ENCODE results near the gene MAP6. TPM values are rescaled to one million over a fixed set of nuclear protein-coding genes. Genes with fewer than 3 reads are reported as not detected.

Gene MAP6
- total RNA-seq, 1 experiment from 2014 or later = not detected

DNA sequence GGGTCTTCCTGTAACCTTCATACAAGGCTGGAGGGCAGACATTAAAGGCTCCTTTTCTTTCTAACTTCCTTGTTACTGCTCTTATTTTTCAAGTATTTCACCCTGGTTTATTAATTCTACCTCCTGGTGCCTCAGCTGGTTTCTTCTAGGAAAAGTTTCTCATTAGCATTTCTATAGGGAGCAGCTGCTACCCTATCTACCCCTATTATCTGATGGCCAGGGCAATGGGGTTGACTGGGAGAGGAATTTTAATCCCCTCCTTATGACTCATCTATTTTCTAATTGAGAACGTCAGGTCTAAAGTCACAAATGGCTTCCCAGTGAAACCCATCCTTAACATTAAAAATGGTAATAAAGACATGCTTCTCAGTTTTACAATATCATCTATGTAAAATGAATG, 5.0 kb downstream of the MAP6 start:
- POLR2A ChIA-PET = no interaction called here
- DNase-seq (ENCODE audit: low read depth, low spot score) = no peak
- no peak overlapping the region for H2AFZ ChIP-seq (ENCODE audit: low read depth, low read length, poor library complexity, severe bottlenecking)
- no TSS peak for BruUV-seq (replicated peaks)
- H3K9me2 ChIP-seq (ENCODE audit: insufficient read depth) = no peaks in the 10 kb centered on the region
- TF ChIP-seq SP1 (IDR thresholded peaks at IDR 0.05; ENCODE audit: low read depth) = no peak
- no peak for TF ChIP-seq SRF (IDR thresholded peaks at IDR 0.05; ENCODE audit: low read depth)
- no peak for TF ChIP-seq ZNF274 (IDR thresholded peaks at IDR 0.05; ENCODE audit: low read depth, low read length)
- no peak for TF ChIP-seq EGR1 (IDR thresholded peaks at IDR 0.05; ENCODE audit: low read depth)
- TF ChIP-seq ZFX (IDR thresholded peaks at IDR 0.05) = no peak
- no peak for TF ChIP-seq EZH2 (IDR thresholded peaks at IDR 0.05)
- TF ChIP-seq CBX3 (IDR thresholded peaks at IDR 0.05; ENCODE audit: low read depth) = no peak
- TF ChIP-seq CEBPB (IDR thresholded peaks at IDR 0.05; ENCODE audit: low read depth) = no peak
- no peak for TF ChIP-seq JUND (IDR thresholded peaks at IDR 0.05)
- TF ChIP-seq, protein P1, sequence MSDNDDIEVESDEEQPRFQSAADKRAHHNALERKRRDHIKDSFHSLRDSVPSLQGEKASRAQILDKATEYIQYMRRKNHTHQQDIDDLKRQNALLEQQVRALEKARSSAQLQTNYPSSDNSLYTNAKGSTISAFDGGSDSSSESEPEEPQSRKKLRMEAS (IDR thresholded peaks at IDR 0.05) = no peak
- TF ChIP-seq TCF7L2 (IDR thresholded peaks at IDR 0.05; ENCODE audit: borderline replicate concordance, extremely low read depth, insufficient read depth, insufficient read length) = no peak
- no peak for TF ChIP-seq YY1 (IDR thresholded peaks at IDR 0.05; ENCODE audit: extremely low read depth, insufficient replicate concordance, low read depth, low read length)
- TF ChIP-seq, protein P2, sequence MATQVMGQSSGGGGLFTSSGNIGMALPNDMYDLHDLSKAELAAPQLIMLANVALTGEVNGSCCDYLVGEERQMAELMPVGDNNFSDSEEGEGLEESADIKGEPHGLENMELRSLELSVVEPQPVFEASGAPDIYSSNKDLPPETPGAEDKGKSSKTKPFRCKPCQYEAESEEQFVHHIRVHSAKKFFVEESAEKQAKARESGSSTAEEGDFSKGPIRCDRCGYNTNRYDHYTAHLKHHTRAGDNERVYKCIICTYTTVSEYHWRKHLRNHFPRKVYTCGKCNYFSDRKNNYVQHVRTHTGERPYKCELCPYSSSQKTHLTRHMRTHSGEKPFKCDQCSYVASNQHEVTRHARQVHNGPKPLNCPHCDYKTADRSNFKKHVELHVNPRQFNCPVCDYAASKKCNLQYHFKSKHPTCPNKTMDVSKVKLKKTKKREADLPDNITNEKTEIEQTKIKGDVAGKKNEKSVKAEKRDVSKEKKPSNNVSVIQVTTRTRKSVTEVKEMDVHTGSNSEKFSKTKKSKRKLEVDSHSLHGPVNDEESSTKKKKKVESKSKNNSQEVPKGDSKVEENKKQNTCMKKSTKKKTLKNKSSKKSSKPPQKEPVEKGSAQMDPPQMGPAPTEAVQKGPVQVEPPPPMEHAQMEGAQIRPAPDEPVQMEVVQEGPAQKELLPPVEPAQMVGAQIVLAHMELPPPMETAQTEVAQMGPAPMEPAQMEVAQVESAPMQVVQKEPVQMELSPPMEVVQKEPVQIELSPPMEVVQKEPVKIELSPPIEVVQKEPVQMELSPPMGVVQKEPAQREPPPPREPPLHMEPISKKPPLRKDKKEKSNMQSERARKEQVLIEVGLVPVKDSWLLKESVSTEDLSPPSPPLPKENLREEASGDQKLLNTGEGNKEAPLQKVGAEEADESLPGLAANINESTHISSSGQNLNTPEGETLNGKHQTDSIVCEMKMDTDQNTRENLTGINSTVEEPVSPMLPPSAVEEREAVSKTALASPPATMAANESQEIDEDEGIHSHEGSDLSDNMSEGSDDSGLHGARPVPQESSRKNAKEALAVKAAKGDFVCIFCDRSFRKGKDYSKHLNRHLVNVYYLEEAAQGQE (IDR thresholded peaks at IDR 0.05; ENCODE audit: low read depth) = no peak
- no peak for TF ChIP-seq RAD21 (IDR thresholded peaks at IDR 0.05; ENCODE audit: low read depth)
- no peak for TF ChIP-seq FOSL1 (IDR thresholded peaks at IDR 0.05; ENCODE audit: low read depth)
- TF ChIP-seq, protein P3, sequence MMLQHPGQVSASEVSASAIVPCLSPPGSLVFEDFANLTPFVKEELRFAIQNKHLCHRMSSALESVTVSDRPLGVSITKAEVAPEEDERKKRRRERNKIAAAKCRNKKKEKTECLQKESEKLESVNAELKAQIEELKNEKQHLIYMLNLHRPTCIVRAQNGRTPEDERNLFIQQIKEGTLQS (IDR thresholded peaks at IDR 0.05) = no peak
- no peak for TF ChIP-seq EZH2phosphoT487 (IDR thresholded peaks at IDR 0.05; ENCODE audit: borderline replicate concordance)
- TF ChIP-seq SIN3A (IDR thresholded peaks at IDR 0.05; ENCODE audit: low read depth) = no peak
- CTCF ChIA-PET = no interaction called here
- no peak overlapping the region for H3K9ac ChIP-seq (ENCODE audit: low read length)
- H3K4me3 ChIP-seq (replicated peaks in 1 of 2; ENCODE audit: low read depth in 1 of 2, low read length in 2 of 2) = no peak overlapping the region
- no peak for ATAC-seq
- H3K36me3 ChIP-seq (ENCODE audit: control insufficient read depth in 1 of 2, insufficient read depth in 2 of 2, low read length in 2 of 2) = no peaks in the 10 kb centered on the region
- no peak overlapping the region for H3K4me2 ChIP-seq (ENCODE audit: low read length)
- no peaks in the 10 kb centered on the region for H3K79me2 ChIP-seq (ENCODE audit: insufficient read depth, low read length)
- H4K20me1 ChIP-seq (ENCODE audit: insufficient read depth) = no peaks in the 10 kb centered on the region
- intact Hi-C loops (cut with micrococcal nuclease) = no loop called here
- H3K9me3 ChIP-seq (ENCODE audit: control insufficient read depth in 1 of 2, insufficient read depth in 1 of 2, low read depth in 1 of 2, low read length in 2 of 2) = no peaks in the 10 kb centered on the region
- H3K27ac ChIP-seq (ENCODE audit: low read depth, low read length) = no peak overlapping the region
- RAD21 ChIA-PET (ENCODE audit: low non-redundant PET in 1 of 2, low total read pairs in 2 of 2, uncharacterized antibody in 2 of 2, unreplicated experiment in 2 of 2) = no interaction called here
- H3K27me3 ChIP-seq (ENCODE audit: insufficient read depth, low read length) = no peaks in the 10 kb centered on the region
- 0 out of 4 replicates have a peak, but pooled peaks cover 0 to 3% of the 10 kb centered on the region in 2 experiments for H3K4me1 ChIP-seq (ENCODE audit: control insufficient read depth in 1 of 2, insufficient read depth in 2 of 2, low read length in 2 of 2)
